Panc1 (cell line): ENCODE measurements around the gene HNF1B. TPM values are rescaled to one million over a fixed set of nuclear protein-coding genes. Genes with fewer than 3 reads are reported as not detected.

Experiments
- ATAC-seq: fragments of 200-7000 bp; cut with Tn5 transposase; 2 replicates; pipeline ENCODE4 v1.9.1; 2020; ENCODE audit warnings: mild to moderate bottlenecking, moderate library complexity
- BruUV-seq: library from RNA; stranded (reverse); fragments of 400-500 nt; replicated peaks from 2 replicates; lab custom pipeline; 2021; lab: Mats Ljungman, UMichigan
- CTCF ChIA-PET: fragments of 300-600 bp; sonication (Branson Sonifier 250); formaldehyde crosslinking; loops from one replicate; lab custom pipeline; 2022; ENCODE audit warnings: antibody characterized with exemption; lab: Charles Lee
- POLR2A ChIA-PET: fragments of 300-600 bp; sonication (Branson Sonifier 250); formaldehyde crosslinking; loops from one replicate; lab custom pipeline; 2022; ENCODE audit warnings: antibody characterized with exemption; lab: Charles Lee
- DNase-seq: peaks from one replicate; pipeline ENCODE4 v3.0.0-alpha.2; 2010; ENCODE audit warnings: low read depth, low spot score
- H3K27ac ChIP-seq: 2 replicates; pipeline ENCODE4 v1.5.1; 2011; ENCODE audit warnings: mild to moderate bottlenecking, low read length, inconsistent platforms
- H3K27me3 ChIP-seq: fragments of 200-500 bp; sonication (Bioruptor generic); 2 replicates; pipeline ENCODE4 v1.6.0; 2014; ENCODE audit warnings: low read length, inconsistent platforms; ENCODE audit not compliant: control insufficient read depth, insufficient read depth
- H3K36me3 ChIP-seq: fragments of 200-500 bp; sonication (Bioruptor generic); 2 replicates; pipeline ENCODE4 v1.5.1; 2014; ENCODE audit warnings: inconsistent platforms, mild to moderate bottlenecking, low read length, moderate library complexity; ENCODE audit not compliant: control insufficient read depth, insufficient read depth
- H3K4me1 ChIP-seq: 2 replicates; pipeline ENCODE4 v1.5.1; 2011; ENCODE audit warnings: inconsistent platforms, mild to moderate bottlenecking, low read length, moderate library complexity; ENCODE audit not compliant: control insufficient read depth, insufficient read depth
- H3K4me3 ChIP-seq, 2 experiments: 2 replicates each; pipeline ENCODE4 v1.5.1; 2011 to 2012; ENCODE audit warnings: low read depth in 2 of 2, low read length in 2 of 2, mild to moderate bottlenecking in 2 of 2, inconsistent platforms in 1 of 2, moderate library complexity in 1 of 2
- H3K9me3 ChIP-seq: fragments of 200-500 bp; sonication (Bioruptor generic); 2 replicates; pipeline ENCODE4 v1.5.1; 2014; ENCODE audit warnings: low read depth, mild to moderate bottlenecking, inconsistent platforms, low read length, moderate library complexity; ENCODE audit not compliant: control insufficient read depth, insufficient read depth
- POLR2AphosphoS5 ChIP-seq: IDR thresholded peaks from 2 replicates; pipeline ENCODE4 v1.6.1; 2012; ENCODE audit warnings: mild to moderate bottlenecking, low read depth, low read length, moderate library complexity
- REST ChIP-seq, 2 experiments: IDR thresholded peaks; 2 replicates each; pipeline ENCODE4 v1.6.1; 2011 to 2012; ENCODE audit warnings: low read depth in 2 of 2, control low read depth in 1 of 2, low read length in 1 of 2, mild to moderate bottlenecking in 1 of 2, moderate library complexity in 1 of 2; ENCODE audit not compliant: insufficient read depth in 1 of 2
- SIN3A ChIP-seq: IDR thresholded peaks from 2 replicates; pipeline ENCODE4 v1.6.1; 2012; ENCODE audit warnings: low read depth, mild to moderate bottlenecking, low read length, moderate library complexity, borderline replicate concordance; ENCODE audit not compliant: insufficient read depth
- TCF7L2 ChIP-seq: IDR thresholded peaks from 2 replicates; pipeline ENCODE4 v1.6.1; 2011; ENCODE audit warnings: mild to moderate bottlenecking, low read depth, low read length, inconsistent platforms
- in situ Hi-C: cut with HindIII; loops from 2 replicates; pipeline ENCODE4 v1.10.0; 2016; ENCODE audit warnings: low sequenced_read_pairs, low pct_unique_long_range_greater_than_20kb
- intact Hi-C: fragments of 100-400 bp; cut with micrococcal nuclease; formaldehyde crosslinking; loops from one replicate; pipeline ENCODE4 v1.10.0; 2022; ENCODE audit not compliant: unreplicated experiment
- total RNA-seq: library from RNA; stranded (reverse); gene quantifications from one replicate; pipeline ENCODE4 v1.2.1, GENCODE V29; 2021; ENCODE audit not compliant: unreplicated experiment
- TF ChIP-seq, protein P1 (sequence below): fragments of 450-650 bp; IDR thresholded peaks from 2 replicates; pipeline ENCODE4 v1.5.1; 2017; ENCODE audit warnings: mild to moderate bottlenecking

The HNF1B gene
- total RNA-seq, 1 experiment from 2014 or later = not detected

DNA sequence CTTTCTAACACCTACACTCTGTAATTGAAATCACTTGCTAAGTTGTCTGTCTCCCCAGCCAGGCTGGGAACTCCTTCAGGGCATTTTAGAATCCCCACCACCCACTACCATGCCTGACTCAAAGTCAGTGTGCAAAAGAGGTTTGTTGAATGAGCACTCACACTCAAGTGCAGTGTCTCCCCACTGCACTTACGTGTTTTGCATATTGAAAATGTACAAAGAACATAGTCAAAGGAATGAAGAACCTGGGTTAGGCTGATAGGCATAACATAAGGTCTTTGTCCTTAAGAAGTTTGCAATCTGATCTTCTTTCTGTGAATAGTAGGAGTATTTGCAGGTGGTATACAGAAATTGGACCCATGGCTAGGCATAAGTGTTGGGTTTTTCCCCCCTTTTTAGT lies 67.8 kb downstream of the HNF1B start:
- ATAC-seq (no peak), DNase-seq (no peak)
- no peaks in the 10 kb centered on the region for H3K9me3 ChIP-seq
- ChIA-PET POLR2A (no interaction called here), CTCF (no interaction called here)
- in situ Hi-C loops (no loop called here), intact Hi-C loops (no loop called here)
- no TSS peak for BruUV-seq
- TF ChIP-seq TCF7L2 (no peak), SIN3A (no peak), POLR2AphosphoS5 (no peak), REST (IDR thresholded peaks at IDR 0.05; ENCODE audit: insufficient read depth in 1 of 2, low read depth in 2 of 2, low read length in 1 of 2) (no peak)
- TF ChIP-seq, protein P1, sequence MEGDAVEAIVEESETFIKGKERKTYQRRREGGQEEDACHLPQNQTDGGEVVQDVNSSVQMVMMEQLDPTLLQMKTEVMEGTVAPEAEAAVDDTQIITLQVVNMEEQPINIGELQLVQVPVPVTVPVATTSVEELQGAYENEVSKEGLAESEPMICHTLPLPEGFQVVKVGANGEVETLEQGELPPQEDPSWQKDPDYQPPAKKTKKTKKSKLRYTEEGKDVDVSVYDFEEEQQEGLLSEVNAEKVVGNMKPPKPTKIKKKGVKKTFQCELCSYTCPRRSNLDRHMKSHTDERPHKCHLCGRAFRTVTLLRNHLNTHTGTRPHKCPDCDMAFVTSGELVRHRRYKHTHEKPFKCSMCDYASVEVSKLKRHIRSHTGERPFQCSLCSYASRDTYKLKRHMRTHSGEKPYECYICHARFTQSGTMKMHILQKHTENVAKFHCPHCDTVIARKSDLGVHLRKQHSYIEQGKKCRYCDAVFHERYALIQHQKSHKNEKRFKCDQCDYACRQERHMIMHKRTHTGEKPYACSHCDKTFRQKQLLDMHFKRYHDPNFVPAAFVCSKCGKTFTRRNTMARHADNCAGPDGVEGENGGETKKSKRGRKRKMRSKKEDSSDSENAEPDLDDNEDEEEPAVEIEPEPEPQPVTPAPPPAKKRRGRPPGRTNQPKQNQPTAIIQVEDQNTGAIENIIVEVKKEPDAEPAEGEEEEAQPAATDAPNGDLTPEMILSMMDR = no peak
- no peaks in the 10 kb centered on the region for H3K36me3 ChIP-seq
- H3K27me3 ChIP-seq = no peaks in the 10 kb centered on the region
- H3K4me1 ChIP-seq = no peaks in the 10 kb centered on the region
- H3K27ac ChIP-seq = no peak overlapping the region
- H3K4me3 ChIP-seq = no peak overlapping the region

- DNase-seq = no peak
- Histone ChIP-seq H3K27me3 (no peaks in the 10 kb centered on the region), H3K4me1 (no peaks in the 10 kb centered on the region), H3K4me3 (no peak overlapping the region), H3K9me3 (no peaks in the 10 kb centered on the region), H3K36me3 (no peaks in the 10 kb centered on the region), H3K27ac (no peak overlapping the region)
- TF ChIP-seq TCF7L2 (no peak), SIN3A (no peak), POLR2AphosphoS5 (no peak), REST (IDR thresholded peaks at IDR 0.05; ENCODE audit: insufficient read depth in 1 of 2, low read depth in 2 of 2, low read length in 1 of 2) (no peak)
- TF ChIP-seq, protein P1 = no peak
- CTCF ChIA-PET = no interaction called here
- no peak for ATAC-seq
- POLR2A ChIA-PET = no interaction called here
- BruUV-seq = no TSS peak
- intact Hi-C loops = no loop called here
- in situ Hi-C loops = no loop called here
Observed at GRCh38 chr17:37676115-37676925, 68.5 kb downstream of the HNF1B start.
